PC-9 (cell line): ENCODE data around the gene ANAPC5.

ENCODE experiments used
- EZH2 ChIP-seq: fragments of 200-600 bp; sonication (generic); IDR thresholded peaks from 2 replicates; pipeline ENCODE4 v1.8.0; 2017; ENCODE audit warnings: antibody characterized with exemption, low read depth
- TF ChIP-seq, protein P1 (sequence below): fragments of 200-600 bp; sonication (generic); conservative IDR thresholded peaks from 2 replicates; pipeline ENCODE4 v1.6.1; 2017; ENCODE audit warnings: mixed run types, antibody characterized with exemption, mild to moderate bottlenecking, moderate library complexity

DNA sequence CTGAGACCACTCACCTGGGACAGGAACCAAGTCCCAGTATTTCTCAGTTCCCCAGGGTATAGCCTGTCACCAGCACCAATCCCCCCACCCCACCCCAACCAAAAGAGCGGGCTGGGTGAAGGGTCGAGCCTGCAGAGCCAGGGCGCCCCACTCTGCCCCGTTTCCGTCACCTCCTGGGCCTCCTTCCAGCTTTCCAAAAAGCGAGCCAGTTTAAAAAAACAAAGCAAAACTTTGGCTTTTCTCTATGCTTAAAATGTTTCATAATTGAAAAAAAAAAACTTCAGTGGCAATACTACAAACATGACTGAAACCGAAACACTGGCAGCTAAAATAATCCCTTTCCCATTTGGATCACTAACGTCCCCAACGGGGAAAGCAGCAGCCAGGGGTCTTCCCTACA is 63.2 kb downstream of the ANAPC5 start:
- TF ChIP-seq, protein P1, sequence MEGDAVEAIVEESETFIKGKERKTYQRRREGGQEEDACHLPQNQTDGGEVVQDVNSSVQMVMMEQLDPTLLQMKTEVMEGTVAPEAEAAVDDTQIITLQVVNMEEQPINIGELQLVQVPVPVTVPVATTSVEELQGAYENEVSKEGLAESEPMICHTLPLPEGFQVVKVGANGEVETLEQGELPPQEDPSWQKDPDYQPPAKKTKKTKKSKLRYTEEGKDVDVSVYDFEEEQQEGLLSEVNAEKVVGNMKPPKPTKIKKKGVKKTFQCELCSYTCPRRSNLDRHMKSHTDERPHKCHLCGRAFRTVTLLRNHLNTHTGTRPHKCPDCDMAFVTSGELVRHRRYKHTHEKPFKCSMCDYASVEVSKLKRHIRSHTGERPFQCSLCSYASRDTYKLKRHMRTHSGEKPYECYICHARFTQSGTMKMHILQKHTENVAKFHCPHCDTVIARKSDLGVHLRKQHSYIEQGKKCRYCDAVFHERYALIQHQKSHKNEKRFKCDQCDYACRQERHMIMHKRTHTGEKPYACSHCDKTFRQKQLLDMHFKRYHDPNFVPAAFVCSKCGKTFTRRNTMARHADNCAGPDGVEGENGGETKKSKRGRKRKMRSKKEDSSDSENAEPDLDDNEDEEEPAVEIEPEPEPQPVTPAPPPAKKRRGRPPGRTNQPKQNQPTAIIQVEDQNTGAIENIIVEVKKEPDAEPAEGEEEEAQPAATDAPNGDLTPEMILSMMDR = no peak
- no peak for TF ChIP-seq EZH2
